Measurements from ENCODE around the gene TSHZ2. TPM values are rescaled to one million over a fixed set of nuclear protein-coding genes. Genes with fewer than 3 reads are reported as not detected.

Gene TSHZ2
- total RNA-seq, 1 donor from 2014 or later = 22.9 TPM

- Mint-ChIP-seq H3K4me1 (ENCODE audit: low read depth) (peaks cover 15% of the 10 kb centered on the region), H3K36me3 (ENCODE audit: insufficient read depth) (no peaks in the 10 kb centered on the region), H3K9me3 (ENCODE audit: low read depth) (no peaks in the 10 kb centered on the region), H3K27me3 (no peaks in the 10 kb centered on the region), H3K27ac (no peak overlapping the region), H3K4me3 (ENCODE audit: low read depth) (no peak overlapping the region)
- no peak for DNase-seq (ENCODE audit: low spot score, unreplicated experiment)
- no peak for TF ChIP-seq CTCF (IDR thresholded peaks at IDR 0.05; ENCODE audit: unreplicated experiment)
Observed at GRCh38 chr20:53074811-53075314, 102.7 kb downstream of the TSHZ2 start.

- peaks cover 5% of the 10 kb centered on the region for H3K4me1 Mint-ChIP-seq (ENCODE audit: low read depth)
- H3K27ac Mint-ChIP-seq = no peak overlapping the region
- no peak for DNase-seq (ENCODE audit: low spot score, unreplicated experiment)
- H3K4me3 Mint-ChIP-seq (ENCODE audit: low read depth) = no peak overlapping the region
- no peaks in the 10 kb centered on the region for H3K27me3 Mint-ChIP-seq
- no peak for TF ChIP-seq CTCF (IDR thresholded peaks at IDR 0.05; ENCODE audit: unreplicated experiment)
- H3K36me3 Mint-ChIP-seq (ENCODE audit: insufficient read depth) = peaks cover 1% of the 10 kb centered on the region
- H3K9me3 Mint-ChIP-seq (ENCODE audit: low read depth) = no peaks in the 10 kb centered on the region
Observed at GRCh38 chr20:53076668-53077067, 104.5 kb downstream of the TSHZ2 start.

- Mint-ChIP-seq H3K4me3 (ENCODE audit: low read depth) (no peak overlapping the region), H3K4me1 (ENCODE audit: low read depth) (peaks cover 8% of the 10 kb centered on the region), H3K36me3 (ENCODE audit: insufficient read depth) (peaks cover 1% of the 10 kb centered on the region), H3K9me3 (ENCODE audit: low read depth) (no peaks in the 10 kb centered on the region), H3K27ac (no peak overlapping the region), H3K27me3 (no peaks in the 10 kb centered on the region)
- TF ChIP-seq CTCF (IDR thresholded peaks at IDR 0.05; ENCODE audit: unreplicated experiment) = no peak
- DNase-seq (ENCODE audit: low spot score, unreplicated experiment) = no peak
Observed at GRCh38 chr20:53077373-53078205, 105.4 kb downstream of the TSHZ2 start.

GRCh38 chr20:53078761-53079160 lies 106.6 kb downstream of the TSHZ2 start:
- TF ChIP-seq CTCF (IDR thresholded peaks at IDR 0.05; ENCODE audit: unreplicated experiment) = no peak
- H3K27me3 Mint-ChIP-seq = no peaks in the 10 kb centered on the region
- no peak overlapping the region for H3K4me3 Mint-ChIP-seq (ENCODE audit: low read depth)
- DNase-seq (ENCODE audit: low spot score, unreplicated experiment) = no peak
- peaks cover 12% of the 10 kb centered on the region for H3K4me1 Mint-ChIP-seq (ENCODE audit: low read depth)
- H3K36me3 Mint-ChIP-seq (ENCODE audit: insufficient read depth) = peaks cover 1% of the 10 kb centered on the region
- no peak overlapping the region for H3K27ac Mint-ChIP-seq
- no peaks in the 10 kb centered on the region for H3K9me3 Mint-ChIP-seq (ENCODE audit: low read depth)

- Mint-ChIP-seq H3K27me3 (no peaks in the 10 kb centered on the region), H3K27ac (no peak overlapping the region), H3K9me3 (ENCODE audit: low read depth) (no peaks in the 10 kb centered on the region), H3K4me1 (ENCODE audit: low read depth) (peaks cover 12% of the 10 kb centered on the region), H3K36me3 (ENCODE audit: insufficient read depth) (peaks cover 1% of the 10 kb centered on the region), H3K4me3 (ENCODE audit: low read depth) (no peak overlapping the region)
- DNase-seq (ENCODE audit: low spot score, unreplicated experiment) = no peak
- TF ChIP-seq CTCF (IDR thresholded peaks at IDR 0.05; ENCODE audit: unreplicated experiment) = no peak
Observed at GRCh38 chr20:53079261-53079691, 107.1 kb downstream of the TSHZ2 start.

Data from progenitor cell of endocrine pancreas (in vitro differentiated cells).